ENCODE measurements around the gene NTMT2.

DNA sequence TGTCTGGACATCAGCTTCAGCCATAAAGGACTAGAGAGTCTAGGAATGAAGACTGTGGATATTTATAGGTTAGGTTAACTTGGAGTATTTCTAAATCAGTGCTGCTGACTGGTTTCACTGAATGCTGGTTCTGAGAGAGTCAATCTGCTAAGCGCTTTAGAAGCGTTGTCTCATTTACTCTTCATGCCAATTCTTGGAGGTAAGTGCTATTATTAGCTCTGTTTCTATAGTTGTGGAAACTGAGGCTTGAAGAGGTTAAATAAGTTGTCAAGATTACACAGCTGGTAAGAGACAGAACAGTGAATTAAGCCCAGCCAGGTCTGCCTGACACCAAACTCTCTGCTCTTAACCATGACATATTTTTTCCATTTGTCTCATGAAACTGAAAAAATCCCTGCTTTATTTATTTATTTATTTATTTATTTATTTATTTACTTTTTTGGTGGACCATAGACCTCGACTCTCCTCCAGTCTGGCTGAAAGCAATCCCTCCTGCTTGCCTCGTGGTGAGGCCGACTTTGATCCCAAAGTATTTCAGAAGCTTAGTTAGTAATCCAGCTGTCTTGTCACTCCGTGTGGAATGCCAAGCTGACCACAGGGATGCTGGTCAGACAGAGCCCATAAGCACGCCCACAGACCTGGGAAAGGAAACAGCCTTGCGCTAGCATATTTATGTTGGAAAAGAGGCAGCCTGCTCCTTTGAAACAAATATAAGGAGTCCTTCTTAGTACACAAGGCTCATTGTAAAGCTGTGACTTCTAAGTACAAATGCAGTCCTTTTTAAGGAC, 16.9 kb downstream of the NTMT2 start:
- TF ChIP-seq RARB (CRISPR knock-in tag; IDR thresholded peaks at IDR 0.05) (no peak), CREB5 (CRISPR knock-in tag; IDR thresholded peaks at IDR 0.05; ENCODE audit: low read depth) (no peak)
- TF ChIP-seq, protein P1, sequence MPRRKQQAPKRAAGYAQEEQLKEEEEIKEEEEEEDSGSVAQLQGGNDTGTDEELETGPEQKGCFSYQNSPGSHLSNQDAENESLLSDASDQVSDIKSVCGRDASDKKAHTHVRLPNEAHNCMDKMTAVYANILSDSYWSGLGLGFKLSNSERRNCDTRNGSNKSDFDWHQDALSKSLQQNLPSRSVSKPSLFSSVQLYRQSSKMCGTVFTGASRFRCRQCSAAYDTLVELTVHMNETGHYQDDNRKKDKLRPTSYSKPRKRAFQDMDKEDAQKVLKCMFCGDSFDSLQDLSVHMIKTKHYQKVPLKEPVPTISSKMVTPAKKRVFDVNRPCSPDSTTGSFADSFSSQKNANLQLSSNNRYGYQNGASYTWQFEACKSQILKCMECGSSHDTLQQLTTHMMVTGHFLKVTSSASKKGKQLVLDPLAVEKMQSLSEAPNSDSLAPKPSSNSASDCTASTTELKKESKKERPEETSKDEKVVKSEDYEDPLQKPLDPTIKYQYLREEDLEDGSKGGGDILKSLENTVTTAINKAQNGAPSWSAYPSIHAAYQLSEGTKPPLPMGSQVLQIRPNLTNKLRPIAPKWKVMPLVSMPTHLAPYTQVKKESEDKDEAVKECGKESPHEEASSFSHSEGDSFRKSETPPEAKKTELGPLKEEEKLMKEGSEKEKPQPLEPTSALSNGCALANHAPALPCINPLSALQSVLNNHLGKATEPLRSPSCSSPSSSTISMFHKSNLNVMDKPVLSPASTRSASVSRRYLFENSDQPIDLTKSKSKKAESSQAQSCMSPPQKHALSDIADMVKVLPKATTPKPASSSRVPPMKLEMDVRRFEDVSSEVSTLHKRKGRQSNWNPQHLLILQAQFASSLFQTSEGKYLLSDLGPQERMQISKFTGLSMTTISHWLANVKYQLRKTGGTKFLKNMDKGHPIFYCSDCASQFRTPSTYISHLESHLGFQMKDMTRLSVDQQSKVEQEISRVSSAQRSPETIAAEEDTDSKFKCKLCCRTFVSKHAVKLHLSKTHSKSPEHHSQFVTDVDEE (CRISPR knock-in tag; IDR thresholded peaks at IDR 0.05), result no peak

Measured in SK-N-SH treated with all-trans-retinoic acid at 6 μM for 48 hours (cell line).